HCT116 (cell line): ENCODE measurements around the gene PRR14L. TPM values are rescaled to one million over a fixed set of nuclear protein-coding genes. Genes with fewer than 3 reads are reported as not detected.
"Not testable (repeated sequence)": the region's sequence is repeated elsewhere in the genome, so short reads cannot be mapped to it uniquely, and the experiment has no call there.

Experiments used
- ATAC-seq: fragments of 200-7000 bp; cut with Tn5 transposase; 2 replicates; pipeline ENCODE4 v1.9.1; 2020; ENCODE audit warnings: mild to moderate bottlenecking, moderate library complexity
- BruUV-seq: library from RNA; stranded (reverse); fragments of 400-500 nt; replicated peaks from 2 replicates; lab custom pipeline; 2021; lab: Mats Ljungman, UMichigan
- CTCF ChIA-PET: fragments of 300-600 bp; sonication (Branson Sonifier 250); formaldehyde crosslinking; loops from one replicate; lab custom pipeline; 2021; ENCODE audit warnings: antibody characterized with exemption; lab: Charles Lee
- POLR2A ChIA-PET: fragments of 300-600, 350-600 bp; sonication (Branson Sonifier 250); formaldehyde crosslinking; loops from one replicate; lab custom pipeline; 2021; ENCODE audit warnings: antibody characterized with exemption; lab: Charles Lee
- RAD21 ChIA-PET, 2 experiments: fragments of 300-600 bp; sonication (Branson Sonifier 250); formaldehyde crosslinking; loops; one replicate each; lab custom pipeline; 2023; ENCODE audit warnings: low total read pairs in 2 of 2; ENCODE audit not compliant: uncharacterized antibody in 2 of 2, unreplicated experiment in 2 of 2, low non-redundant PET in 1 of 2; lab: Charles Lee
- DNase-seq: peaks from one replicate; pipeline ENCODE4 v3.0.0-alpha.2; 2010; ENCODE audit warnings: low read depth, low spot score
- H2AFZ ChIP-seq: fragments of 200-600 bp; shearing (Covaris generic), sonication (generic); 2 replicates; pipeline ENCODE4 v1.6.1; 2017; ENCODE audit warnings: low read depth, mixed run types, mixed read lengths, antibody characterized with exemption, low read length; ENCODE audit not compliant: poor library complexity, severe bottlenecking
- H3K27ac ChIP-seq: 2 replicates; pipeline ENCODE4 v1.5.1; 2012; ENCODE audit warnings: low read depth, low read length
- H3K27me3 ChIP-seq: fragments of 200-600 bp; sonication (generic); 2 replicates; pipeline ENCODE4 v1.6.1; 2016; ENCODE audit warnings: mixed run types, low read length, mixed read lengths; ENCODE audit not compliant: insufficient read depth
- H3K36me3 ChIP-seq, 2 experiments: fragments of 200-500 bp in 1 of 2; fragments of 200-600 bp in 1 of 2; sonication (Bioruptor generic) in 1 of 2; sonication (generic) in 1 of 2; 2 replicates each; pipeline versions ENCODE4 v1.5.1 to v1.6.1; 2014 to 2016; ENCODE audit warnings: low read length in 2 of 2, inconsistent platforms in 1 of 2, mixed read lengths in 1 of 2, mixed run types in 1 of 2; ENCODE audit not compliant: insufficient read depth in 2 of 2, control insufficient read depth in 1 of 2
- H3K4me1 ChIP-seq, 2 experiments: fragments of 200-600 bp in 1 of 2; sonication (generic) in 1 of 2; 2 replicates each; pipeline versions ENCODE4 v1.5.1 to v1.6.1; 2012 to 2017; ENCODE audit warnings: low read length in 2 of 2, inconsistent platforms in 1 of 2, mild to moderate bottlenecking in 1 of 2, mixed read lengths in 1 of 2, mixed run types in 1 of 2, moderate library complexity in 1 of 2; ENCODE audit not compliant: insufficient read depth in 2 of 2, control insufficient read depth in 1 of 2
- H3K4me2 ChIP-seq: fragments of 200-600 bp; sonication (generic); 2 replicates; pipeline ENCODE4 v1.6.1; 2017; ENCODE audit warnings: mixed run types, low read length, mixed read lengths
- H3K4me3 ChIP-seq, 2 experiments: fragments of 200-600 bp in 1 of 2; sonication (generic) in 1 of 2; replicated peaks in 1 of 2; 2 replicates each; pipeline ENCODE4 v1.5.1; 2011 to 2016; ENCODE audit warnings: low read length in 2 of 2, control low read depth in 1 of 2, low read depth in 1 of 2, mild to moderate bottlenecking in 1 of 2, mixed read lengths in 1 of 2, mixed run types in 1 of 2
- H3K79me2 ChIP-seq: fragments of 200-600 bp; sonication (generic); 2 replicates; pipeline ENCODE4 v1.6.1; 2017; ENCODE audit warnings: mild to moderate bottlenecking, mixed run types, low read length, moderate library complexity, mixed read lengths; ENCODE audit not compliant: insufficient read depth
- H3K9ac ChIP-seq: fragments of 200-600 bp; sonication (generic); 2 replicates; pipeline ENCODE4 v1.6.1; 2016; ENCODE audit warnings: low read length, mixed read lengths
- H3K9me2 ChIP-seq: fragments of 200-600 bp; sonication (generic), shearing (Covaris generic); 2 replicates; pipeline ENCODE4 v1.6.1; 2017; ENCODE audit warnings: mixed run types, mild to moderate bottlenecking, moderate library complexity; ENCODE audit not compliant: insufficient read depth
- H3K9me3 ChIP-seq, 2 experiments: fragments of 200-500 bp in 1 of 2; fragments of 200-600 bp in 1 of 2; sonication (Bioruptor generic) in 1 of 2; sonication (generic) in 1 of 2; 2 replicates each; pipeline ENCODE4 v1.6.1; 2014 to 2017; ENCODE audit warnings: low read length in 2 of 2, mixed read lengths in 2 of 2, inconsistent platforms in 1 of 2, low read depth in 1 of 2, mild to moderate bottlenecking in 1 of 2, mixed run types in 1 of 2, moderate library complexity in 1 of 2; ENCODE audit not compliant: control insufficient read depth in 1 of 2, insufficient read depth in 1 of 2
- H4K20me1 ChIP-seq: fragments of 200-600 bp; sonication (generic), shearing (Covaris generic); 2 replicates; pipeline ENCODE4 v1.6.1; 2017; ENCODE audit warnings: mixed run types, mild to moderate bottlenecking, moderate library complexity; ENCODE audit not compliant: insufficient read depth
- EGR1 ChIP-seq: IDR thresholded peaks from 2 replicates; pipeline ENCODE4 v1.6.1; 2012; ENCODE audit warnings: low read depth
- EZH2phosphoT487 ChIP-seq: fragments of 200-600 bp; IDR thresholded peaks from 2 replicates; pipeline ENCODE4 v1.6.1; 2018; ENCODE audit warnings: antibody characterized with exemption, borderline replicate concordance
- MAX ChIP-seq: IDR thresholded peaks from 2 replicates; pipeline ENCODE4 v1.6.1; 2012
- SRF ChIP-seq: IDR thresholded peaks from 2 replicates; pipeline ENCODE4 v1.6.1; 2012; ENCODE audit warnings: low read depth
- TCF7L2 ChIP-seq: IDR thresholded peaks from 2 replicates; pipeline ENCODE4 v1.7.0; 2011; ENCODE audit warnings: borderline replicate concordance, inconsistent platforms; ENCODE audit not compliant: insufficient read depth, insufficient read length; ENCODE audit errors: extremely low read depth
- ZNF274 ChIP-seq: fragments of 200-500 bp; sonication (Bioruptor generic); IDR thresholded peaks from 2 replicates; pipeline ENCODE4 v1.6.1; 2014; ENCODE audit warnings: mild to moderate bottlenecking, low read depth, low read length, inconsistent platforms
- intact Hi-C: fragments of 100-400 bp; cut with micrococcal nuclease; formaldehyde crosslinking; loops from 2 replicates; pipeline ENCODE4 v1.10.0; 2022
- total RNA-seq: library from RNA; stranded (reverse); gene quantifications from one replicate; pipeline ENCODE4 v1.2.1, GENCODE V29; 2021; ENCODE audit not compliant: unreplicated experiment
- TF ChIP-seq, protein P1 (sequence below): IDR thresholded peaks from 2 replicates; pipeline ENCODE4 v1.6.1; 2012

Gene PRR14L
- total RNA-seq, 1 experiment from 2014 or later = 61.5 TPM

DNA sequence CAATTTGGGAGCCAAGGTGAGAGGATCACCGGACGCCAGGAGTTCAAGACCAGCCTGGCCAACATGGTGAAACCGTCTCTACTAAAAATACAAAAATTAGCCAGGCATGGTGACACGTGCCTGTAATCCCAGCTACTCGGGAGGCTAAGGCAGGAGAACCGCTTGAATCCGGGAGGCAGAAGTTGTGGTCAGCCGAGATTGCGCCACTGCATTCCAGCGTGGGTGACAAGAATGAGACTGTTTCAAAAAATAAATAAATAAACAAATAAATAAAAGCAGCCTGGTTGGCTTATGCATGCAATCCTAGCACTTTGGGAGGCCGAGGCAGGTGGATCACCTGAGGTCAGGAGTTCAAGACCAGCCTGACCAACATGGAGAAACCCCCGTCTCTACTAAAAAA, 38.7 kb downstream of the PRR14L start:
- H3K27me3 ChIP-seq, H2AFZ ChIP-seq, RAD21 ChIA-PET, BruUV-seq, H3K4me3 ChIP-seq, DNase-seq, H3K27ac ChIP-seq, H3K9me2 ChIP-seq, intact Hi-C loops, H4K20me1 ChIP-seq, ATAC-seq, POLR2A ChIA-PET, H3K9ac ChIP-seq, H3K4me1 ChIP-seq, H3K79me2 ChIP-seq, H3K4me2 ChIP-seq, CTCF ChIA-PET, H3K9me3 ChIP-seq: not testable (repeated sequence)
- H3K36me3 ChIP-seq = peaks cover 23 to 33% of the 10 kb centered on the region in 2 experiments

GRCh38 chr22:31707519-31707918, 42.4 kb downstream of the PRR14L start:
- Histone ChIP-seq H3K36me3 (peaks cover 17 to 21% of the 10 kb centered on the region in 2 experiments; a peak in 3 of 4 replicates), H3K4me2 (no peak overlapping the region), H3K4me1 (no peaks in the 10 kb centered on the region), H3K9me2 (no peaks in the 10 kb centered on the region), H4K20me1 (0 out of 2 replicates have a peak, but pooled peaks cover 4% of the 10 kb centered on the region), H3K9ac (no peak overlapping the region), H3K9me3 (no peaks in the 10 kb centered on the region), H2AFZ (no peak overlapping the region), H3K27me3 (no peaks in the 10 kb centered on the region), H3K27ac (no peak overlapping the region), H3K79me2 (no peaks in the 10 kb centered on the region; the same call in 1 of the 2 replicates), H3K4me3 (no peak overlapping the region)
- no peak for TF ChIP-seq EGR1
- no peak for TF ChIP-seq TCF7L2
- no peak for TF ChIP-seq SRF
- no peak for TF ChIP-seq ZNF274
- TF ChIP-seq, protein P1, sequence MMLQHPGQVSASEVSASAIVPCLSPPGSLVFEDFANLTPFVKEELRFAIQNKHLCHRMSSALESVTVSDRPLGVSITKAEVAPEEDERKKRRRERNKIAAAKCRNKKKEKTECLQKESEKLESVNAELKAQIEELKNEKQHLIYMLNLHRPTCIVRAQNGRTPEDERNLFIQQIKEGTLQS = no peak
- no peak for TF ChIP-seq MAX
- no peak for TF ChIP-seq EZH2phosphoT487
- intact Hi-C loops = no loop called here
- no peak for DNase-seq
- ChIA-PET POLR2A (no interaction called here), CTCF (no interaction called here), RAD21 (no interaction called here)
- no TSS peak for BruUV-seq
- ATAC-seq = no peak
